ENCODE results near the gene PYCARD. TPM values are rescaled to one million over a fixed set of nuclear protein-coding genes. Genes with fewer than 3 reads are reported as not detected.

The PYCARD gene
- total RNA-seq, 1 donor from 2014 or later, result 8.2 TPM

DNA sequence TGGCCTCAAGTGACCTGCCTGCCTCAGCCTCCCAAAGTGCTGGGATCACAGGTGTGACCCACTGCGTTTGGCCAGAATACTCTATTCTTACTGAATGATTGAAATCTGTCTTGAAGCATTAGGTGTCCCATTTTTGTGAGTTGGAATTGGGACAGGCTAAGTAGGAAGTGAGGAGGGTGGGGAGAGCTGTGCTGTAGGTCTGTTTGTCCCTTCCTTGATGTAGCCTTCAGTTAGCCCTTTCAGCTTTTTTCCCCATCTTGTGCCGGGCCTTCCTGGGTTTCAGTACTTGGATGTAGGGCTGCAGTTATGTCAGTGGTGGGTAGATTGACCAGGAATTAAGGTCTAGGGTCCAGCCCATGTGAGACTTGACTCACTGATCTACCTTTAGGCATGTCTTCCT is 8.7 kb downstream of the PYCARD start:
- ATAC-seq (ENCODE audit: poor library complexity) (no peak), DNase-seq (no peak)
- intact Hi-C loops (cut with DNase I), result no loop called here

DNA sequence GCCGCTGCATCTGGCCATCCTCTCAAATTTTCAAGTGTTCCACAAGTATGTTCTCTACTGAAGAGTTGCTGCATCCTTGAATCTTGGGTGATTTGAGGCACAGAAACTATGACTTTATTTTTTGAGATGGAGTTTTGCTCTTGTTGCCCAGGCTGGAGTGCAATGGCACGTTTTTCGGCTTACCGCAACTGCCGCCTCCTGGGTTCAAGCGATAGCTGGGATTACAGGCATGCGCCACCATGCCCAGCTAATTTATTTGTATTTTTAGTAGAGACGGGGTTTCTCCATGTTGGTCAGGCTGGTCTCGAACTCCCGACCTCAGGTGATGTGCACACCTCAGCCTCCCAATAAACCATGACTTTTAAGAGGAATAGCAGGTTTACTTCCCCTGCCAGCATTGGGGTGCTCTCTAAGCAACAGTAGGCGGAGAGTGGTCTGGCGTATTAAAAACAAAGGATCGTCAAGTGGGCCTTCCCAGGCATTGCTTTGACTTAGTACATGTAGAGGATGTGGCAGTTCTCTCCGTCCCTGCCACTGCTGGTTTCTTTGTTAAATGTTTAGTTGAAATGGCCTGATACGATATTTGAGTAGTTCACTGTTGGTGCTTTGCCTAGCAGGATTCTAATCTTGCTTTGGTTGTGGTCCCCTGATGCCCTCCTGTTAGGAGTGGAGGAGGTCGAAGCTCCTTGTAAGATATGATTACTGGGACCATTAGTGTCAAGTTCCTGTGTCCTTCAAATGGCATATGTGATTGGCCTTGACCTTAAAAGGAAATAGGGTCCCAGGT is 9.5 kb downstream of the PYCARD start:
- no peak for DNase-seq
- intact Hi-C loops (cut with DNase I), result no loop called here
- ATAC-seq (ENCODE audit: poor library complexity), result no peak

DNA sequence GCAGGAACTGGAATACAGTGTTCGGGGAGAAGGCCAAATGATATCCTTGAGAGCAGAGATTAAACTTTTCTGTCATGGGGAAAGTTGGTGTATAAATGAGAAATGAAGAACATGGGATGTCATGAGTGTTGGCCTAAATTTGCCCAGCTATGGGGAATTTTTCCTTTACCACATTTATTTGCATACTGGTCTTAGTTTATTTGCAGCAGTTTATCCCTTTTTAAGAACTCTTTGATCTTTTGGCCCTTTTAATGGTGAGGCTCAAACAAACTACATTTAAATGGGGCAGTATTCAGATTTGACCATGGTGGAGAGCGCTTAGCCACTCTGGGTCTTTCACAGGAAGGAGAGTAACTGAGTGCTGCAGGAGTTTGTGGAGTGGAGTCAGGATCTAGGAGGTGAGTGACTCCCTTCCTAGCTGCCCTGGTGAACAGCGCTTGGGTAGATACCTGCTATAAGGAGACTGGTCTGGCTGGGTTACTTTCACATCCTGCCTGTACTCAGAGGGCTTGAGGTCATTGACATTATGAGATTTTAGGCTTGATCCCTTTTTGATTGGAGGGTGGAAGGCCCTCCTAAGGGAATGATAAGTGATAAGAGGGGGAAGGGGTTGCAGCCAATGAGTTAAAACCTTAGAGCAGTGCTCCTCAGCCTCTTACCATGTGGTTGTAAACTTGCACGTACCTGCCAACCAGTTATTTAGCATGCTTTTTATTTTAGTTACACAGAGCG is 10.7 kb downstream of the PYCARD start:
- ATAC-seq (ENCODE audit: poor library complexity) (no peak), DNase-seq (no peak)
- intact Hi-C loops (cut with DNase I), result no loop called here

DNA sequence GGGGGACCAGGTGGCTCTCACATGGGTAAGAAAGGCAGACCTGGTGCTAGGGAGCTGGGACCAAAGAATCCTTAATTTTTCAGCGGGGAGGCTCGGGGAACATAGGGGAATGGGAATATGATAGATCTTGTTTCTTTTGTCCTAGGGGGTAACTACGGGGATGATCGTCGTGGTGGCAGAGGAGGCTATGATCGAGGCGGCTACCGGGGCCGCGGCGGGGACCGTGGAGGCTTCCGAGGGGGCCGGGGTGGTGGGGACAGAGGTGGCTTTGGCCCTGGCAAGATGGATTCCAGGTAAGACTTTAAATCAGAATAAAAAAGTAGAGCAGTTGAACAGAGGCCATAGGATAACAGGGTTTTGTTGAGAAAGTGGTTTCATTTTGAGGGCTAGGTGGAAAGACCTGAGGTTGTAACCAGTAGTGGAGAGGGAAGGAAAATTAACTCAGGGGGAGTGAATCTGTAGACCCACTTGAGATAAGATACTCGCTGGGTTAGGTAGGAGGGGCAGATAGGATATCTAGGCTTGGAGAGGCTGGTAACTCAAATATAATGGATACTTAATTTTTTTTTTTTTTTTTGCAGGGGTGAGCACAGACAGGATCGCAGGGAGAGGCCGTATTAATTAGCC is 11.6 kb downstream of the PYCARD start:
- DNase-seq, result no peak
- intact Hi-C loops (cut with DNase I), result no loop called here
- ATAC-seq (ENCODE audit: poor library complexity), result no peak

DNA sequence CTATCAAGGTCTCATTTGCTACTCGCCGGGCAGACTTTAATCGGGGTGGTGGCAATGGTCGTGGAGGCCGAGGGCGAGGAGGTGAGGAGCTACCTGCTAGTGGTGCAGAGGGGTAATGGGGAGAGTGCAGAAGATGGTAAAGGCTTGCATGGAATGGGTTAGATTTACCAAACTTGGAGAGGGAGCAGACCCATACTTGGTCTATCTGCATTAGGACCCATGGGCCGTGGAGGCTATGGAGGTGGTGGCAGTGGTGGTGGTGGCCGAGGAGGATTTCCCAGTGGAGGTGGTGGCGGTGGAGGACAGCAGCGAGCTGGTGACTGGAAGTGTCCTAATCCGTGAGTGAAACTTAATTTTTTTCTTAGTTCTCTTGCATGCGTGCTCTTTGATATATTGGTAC is 12.5 kb downstream of the PYCARD start:
- intact Hi-C loops (cut with DNase I), result no loop called here

DNA sequence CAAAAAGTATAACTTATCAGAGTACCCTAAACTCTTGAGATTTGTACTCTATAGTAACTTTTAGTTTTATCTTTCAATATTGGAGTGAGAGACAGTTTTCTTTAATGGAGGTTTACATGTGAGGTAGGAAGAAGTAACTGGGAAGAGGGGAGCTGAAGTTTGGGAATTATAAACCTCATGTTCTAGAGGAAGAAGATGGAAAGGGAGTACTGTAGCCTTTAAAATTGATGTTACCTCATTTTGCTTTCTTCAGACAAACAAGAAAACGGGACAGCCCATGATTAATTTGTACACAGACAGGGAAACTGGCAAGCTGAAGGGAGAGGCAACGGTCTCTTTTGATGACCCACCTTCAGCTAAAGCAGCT is 13.2 kb downstream of the PYCARD start:
- ATAC-seq (ENCODE audit: poor library complexity), result no peak
- intact Hi-C loops (cut with DNase I), result loop anchor here (10.0 kb wide), 1 partner anchor 255 kb away; the partner anchor contains the start of gene ZNF843

More for the DNA sequence above, 12.5 kb downstream of the PYCARD start:
- DNase-seq (no peak), ATAC-seq (ENCODE audit: poor library complexity) (no peak)

DNA sequence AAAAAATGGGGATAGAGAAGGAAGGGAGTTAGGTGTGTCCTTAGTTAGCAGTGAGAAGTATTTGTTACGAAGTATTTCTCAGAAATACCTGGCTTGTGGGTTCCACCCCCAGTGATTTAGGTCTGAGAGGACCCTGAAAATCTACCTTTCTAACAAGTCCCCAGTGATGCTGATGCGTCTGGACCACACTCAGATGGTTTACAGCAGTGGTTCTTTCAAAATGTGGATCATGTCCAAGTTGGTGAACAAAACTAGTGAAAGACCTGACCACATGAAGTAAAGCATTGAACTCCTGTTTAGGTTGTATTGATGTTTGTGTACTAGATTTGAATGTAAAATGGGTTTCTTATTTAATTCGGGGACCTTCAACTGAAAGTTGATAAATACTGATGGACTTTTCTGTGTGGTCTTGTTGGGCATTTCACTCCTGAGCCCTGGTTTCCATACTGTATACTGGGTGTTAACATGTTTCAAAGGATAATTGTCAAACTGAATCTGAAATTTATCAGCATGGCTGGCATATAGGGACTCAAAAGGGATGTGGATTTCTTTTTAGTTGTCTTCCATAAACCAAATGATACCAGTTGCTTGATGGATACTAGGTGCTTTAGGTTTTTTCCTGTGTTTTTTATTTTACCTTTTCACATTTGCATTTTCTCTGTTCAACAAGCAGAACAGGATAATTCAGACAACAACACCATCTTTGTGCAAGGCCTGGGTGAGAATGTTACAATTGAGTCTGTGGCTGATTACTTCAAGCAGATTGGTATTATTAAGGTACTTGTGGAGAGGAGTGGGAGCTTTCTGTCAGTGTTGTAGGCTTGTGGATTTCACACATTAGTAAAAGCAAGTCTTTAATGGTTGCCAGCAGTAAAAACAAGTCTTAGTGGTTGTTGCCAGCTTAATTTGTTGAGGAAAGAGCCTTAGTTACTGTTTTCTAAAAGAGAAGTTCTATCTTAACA is 13.8 kb downstream of the PYCARD start:
- no peak for ATAC-seq (ENCODE audit: poor library complexity)
- intact Hi-C loops (cut with DNase I), result loop anchor here (10.0 kb wide), 1 partner anchor 256 kb away; the partner anchor contains the start of gene ZNF843
- no peak for DNase-seq

More for the DNA sequence above, 13.2 kb downstream of the PYCARD start:
- no peak for DNase-seq

DNA sequence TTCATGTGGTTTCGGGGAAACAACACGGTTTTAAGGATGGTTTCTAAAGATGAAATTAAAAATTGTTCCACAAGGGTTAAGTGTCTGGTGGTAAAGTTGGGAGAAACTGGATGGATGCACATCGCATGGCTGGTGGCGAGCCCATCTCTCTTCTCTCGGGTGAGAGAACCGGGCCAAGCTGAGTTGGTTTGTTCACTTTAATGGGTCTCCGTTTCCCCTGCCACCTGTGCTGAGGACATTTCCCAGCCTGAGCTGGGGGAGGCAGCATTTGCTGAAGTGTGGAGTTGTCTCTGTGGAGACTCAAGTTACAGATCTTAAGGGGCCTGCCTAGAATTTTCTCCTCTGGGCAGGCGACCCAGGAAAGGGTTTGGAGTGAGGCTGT is 14.8 kb downstream of the PYCARD start:
- DNase-seq (no peak), ATAC-seq (ENCODE audit: poor library complexity) (no peak)
- intact Hi-C loops (cut with DNase I), result loop anchor here (10.0 kb wide), 1 partner anchor 257 kb away; the partner anchor contains the start of gene ZNF843

DNA sequence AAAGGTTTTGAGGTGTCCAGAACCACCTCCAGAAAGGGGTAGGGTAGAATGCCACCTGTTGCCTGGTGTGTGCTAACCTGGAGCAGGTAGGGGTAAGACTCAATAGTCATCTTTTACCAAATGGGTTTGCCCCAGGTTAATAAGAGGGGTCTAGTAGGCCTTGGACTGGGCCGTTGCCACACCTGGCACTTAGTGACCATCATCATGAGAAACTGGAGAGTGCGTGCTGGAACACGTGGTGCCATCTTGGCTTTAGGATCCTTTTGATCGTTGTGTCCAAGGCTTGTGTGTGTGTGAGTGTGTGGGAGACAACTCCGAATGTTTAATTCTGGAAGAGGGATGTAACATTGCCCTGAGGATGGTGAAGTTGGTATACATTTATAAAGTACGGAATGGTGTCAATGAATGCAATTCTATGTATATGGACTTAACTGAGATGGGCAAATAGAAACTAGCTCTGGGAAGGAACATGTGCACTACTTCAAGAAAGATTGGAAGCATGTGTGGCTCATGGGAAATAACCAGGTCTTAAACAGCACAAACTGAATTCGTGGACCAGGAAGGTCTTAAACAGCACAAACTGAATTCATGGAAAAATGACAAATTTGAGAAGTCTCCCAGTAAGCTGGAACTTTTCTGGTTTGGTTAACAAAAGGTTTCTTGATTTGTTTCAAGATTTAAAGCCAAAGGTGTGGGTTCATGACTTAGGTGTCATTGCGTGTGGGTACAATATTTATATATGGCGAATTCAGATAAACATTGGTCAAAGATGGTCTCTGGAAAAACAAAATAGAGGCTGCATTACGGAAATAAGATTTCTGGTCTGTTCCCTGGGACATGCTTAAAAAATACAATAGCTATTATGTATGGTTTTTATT is 15.4 kb downstream of the PYCARD start:
- ATAC-seq (ENCODE audit: poor library complexity) (no peak), DNase-seq (no peak)
- intact Hi-C loops (cut with DNase I), result loop anchor here (10.0 kb wide), 1 partner anchor 258 kb away; the partner anchor contains the start of gene ZNF843

DNA sequence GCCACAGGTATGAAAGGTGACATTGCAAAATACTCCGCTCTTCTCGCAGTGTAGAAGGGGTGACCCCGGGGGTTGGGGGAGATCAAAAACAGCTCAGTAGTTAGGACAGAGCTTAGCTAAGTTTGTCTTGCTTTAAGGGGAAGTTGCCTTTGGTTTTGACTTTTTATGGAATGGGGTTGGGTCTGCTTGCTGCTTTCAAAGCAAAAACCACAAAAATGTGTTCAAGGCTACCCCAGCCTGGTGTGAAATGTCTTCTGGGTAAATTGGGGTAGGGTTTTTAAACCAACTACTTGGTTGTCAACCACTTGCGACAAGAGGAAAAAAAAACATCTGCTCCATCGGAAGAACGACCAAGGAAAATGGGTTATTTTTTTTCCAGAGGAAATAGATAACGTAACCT is 16.4 kb downstream of the PYCARD start:
- no peak for ATAC-seq (ENCODE audit: poor library complexity)
- intact Hi-C loops (cut with DNase I), result loop anchor here (10.0 kb wide), 1 partner anchor 259 kb away; the partner anchor contains the start of gene ZNF843
- no peak for DNase-seq

DNA sequence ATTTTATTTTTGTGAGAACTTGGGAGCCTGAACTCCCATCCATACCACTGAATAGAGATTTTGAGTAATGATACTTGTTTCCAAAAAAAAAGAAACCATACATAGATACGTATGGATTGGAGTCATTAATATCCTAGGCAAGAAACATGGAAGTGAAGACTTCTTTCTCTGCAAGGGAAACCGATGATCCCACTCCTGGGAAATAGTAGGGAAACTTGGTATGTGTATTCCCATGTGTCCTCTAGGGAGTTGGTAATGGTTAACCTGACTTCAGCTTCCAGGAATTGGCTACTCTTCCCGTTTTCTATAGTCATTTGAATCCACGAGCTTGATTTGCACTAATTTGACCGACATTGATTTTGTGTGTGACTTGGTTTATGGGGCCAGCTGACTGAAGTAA is 17.2 kb downstream of the PYCARD start:
- intact Hi-C loops (cut with DNase I), result loop anchor here (10.0 kb wide), 1 partner anchor 259 kb away; the partner anchor contains the start of gene ZNF843
- DNase-seq (no peak), ATAC-seq (ENCODE audit: poor library complexity) (no peak)

GRCh38 chr16:31184888-31185287 is 17.7 kb downstream of the PYCARD start:
- DNase-seq, result no peak
- no peak for ATAC-seq (ENCODE audit: poor library complexity)
- intact Hi-C loops (cut with DNase I), result loop anchor here (10.0 kb wide), 1 partner anchor 260 kb away; the partner anchor contains the start of gene ZNF843

DNA sequence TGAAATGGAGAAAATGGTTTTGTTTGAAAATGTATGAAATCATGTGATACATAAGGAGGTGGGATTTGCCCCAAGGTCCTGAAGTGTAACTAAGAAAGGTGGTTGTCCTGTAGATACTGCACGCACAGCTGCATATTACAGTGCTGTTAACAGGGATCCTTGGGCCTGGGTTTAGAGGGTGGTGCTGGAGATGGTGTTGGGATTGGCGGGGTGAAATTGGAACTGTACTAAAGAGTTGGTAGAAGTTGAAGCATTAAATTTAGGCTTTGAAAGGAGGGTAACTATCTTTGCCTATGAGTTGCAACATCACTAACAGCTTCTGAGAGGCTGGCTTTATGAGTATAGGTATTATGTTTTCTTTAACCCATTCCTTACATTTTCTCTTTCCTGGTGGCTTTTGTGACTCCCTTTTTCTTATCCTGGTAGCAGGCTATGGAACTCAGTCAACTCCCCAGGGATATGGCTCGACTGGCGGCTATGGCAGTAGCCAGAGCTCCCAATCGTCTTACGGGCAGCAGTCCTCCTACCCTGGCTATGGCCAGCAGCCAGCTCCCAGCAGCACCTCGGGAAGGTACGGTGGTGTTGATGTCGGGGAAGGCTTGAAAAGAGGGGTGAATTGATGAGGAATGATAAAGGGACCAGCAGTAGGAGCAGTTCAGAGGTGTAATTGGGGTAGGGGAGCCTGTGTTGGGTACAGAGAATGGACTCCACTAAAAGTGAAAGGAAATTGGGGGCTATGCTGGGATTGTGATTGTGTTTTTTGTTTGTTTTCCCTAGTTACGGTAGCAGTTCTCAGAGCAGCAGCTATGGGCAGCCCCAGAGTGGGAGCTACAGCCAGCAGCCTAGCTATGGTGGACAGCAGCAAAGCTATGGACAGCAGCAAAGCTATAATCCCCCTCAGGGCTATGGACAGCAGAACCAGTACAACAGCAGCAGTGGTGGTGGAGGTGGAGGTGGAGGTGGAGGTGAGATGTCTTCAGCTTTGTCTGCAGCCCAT is 18.8 kb downstream of the PYCARD start:
- intact Hi-C loops (cut with DNase I), result loop anchor here (10.0 kb wide), 1 partner anchor 261 kb away; the partner anchor contains the start of gene ZNF843
- ATAC-seq (ENCODE audit: poor library complexity), result no peak
- no peak for DNase-seq

DNA sequence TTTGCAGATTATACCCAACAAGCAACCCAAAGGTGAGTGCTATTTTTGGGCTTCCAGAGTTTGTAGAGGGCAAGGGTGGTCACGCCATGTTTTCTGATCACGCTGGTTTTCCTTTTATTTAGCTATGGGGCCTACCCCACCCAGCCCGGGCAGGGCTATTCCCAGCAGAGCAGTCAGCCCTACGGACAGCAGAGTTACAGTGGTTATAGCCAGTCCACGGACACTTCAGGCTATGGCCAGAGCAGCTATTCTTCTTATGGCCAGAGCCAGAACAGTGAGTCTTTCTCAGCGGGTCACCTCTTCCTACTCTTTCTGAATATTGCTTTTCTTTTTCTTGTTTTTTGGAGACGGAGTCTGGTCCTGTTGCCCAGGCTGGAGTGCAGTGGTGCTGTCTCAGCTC is 20.2 kb downstream of the PYCARD start:
- DNase-seq (no peak), ATAC-seq (ENCODE audit: poor library complexity) (no peak)
- intact Hi-C loops (cut with DNase I), result loop anchor here (10.0 kb wide), 1 partner anchor 262 kb away; the partner anchor contains the start of gene ZNF843

DNA sequence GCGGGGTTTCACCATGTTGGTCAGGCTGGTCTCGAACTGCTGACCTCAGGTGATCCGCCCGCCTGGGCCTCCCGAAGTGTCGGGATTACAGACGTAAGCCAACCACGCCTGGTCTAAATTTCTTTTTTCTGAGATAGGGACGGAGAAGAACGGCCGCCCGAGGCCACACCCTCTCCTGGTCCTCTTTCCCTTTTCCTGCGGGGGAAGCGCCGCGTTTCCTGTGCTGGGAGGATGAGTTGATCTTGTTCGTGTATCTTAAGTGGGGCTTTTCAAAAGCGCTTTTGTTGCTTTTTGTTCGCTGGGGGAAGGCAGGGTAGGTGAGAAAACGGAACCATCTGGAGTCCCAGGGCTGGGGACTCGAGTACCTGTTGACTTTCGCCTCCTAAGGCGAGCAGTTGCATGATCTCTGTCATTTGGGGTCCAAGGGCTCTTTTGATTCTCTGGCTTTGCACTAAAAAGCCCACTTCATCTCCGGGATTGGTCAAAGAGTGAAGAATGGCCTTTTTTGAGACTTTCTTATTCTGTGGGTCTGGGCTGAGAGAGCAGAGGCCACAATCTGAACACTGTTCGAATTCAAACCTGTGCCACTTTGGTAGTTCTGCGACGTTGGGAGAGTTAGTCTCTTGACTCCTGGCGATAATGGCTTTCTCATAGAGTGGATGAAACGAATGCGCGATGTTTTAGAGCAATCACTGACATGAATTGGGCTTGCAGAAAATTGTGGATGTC is 21.3 kb downstream of the PYCARD start:
- intact Hi-C loops (cut with DNase I), result loop anchor here (10.0 kb wide), 1 partner anchor 264 kb away; the partner anchor contains the start of gene ZNF843
- peak; percentile 5 for ATAC-seq (ENCODE audit: poor library complexity)
- DNase-seq, result peak; percentile 67

All from Right ventricle myocardium superior (tissue), 1 donor.